SK-N-SH treated with all-trans-retinoic acid at 6 μM for 48 hours (cell line): ENCODE measurements around the gene SLC5A10.
"Not testable (repeated sequence)": the region's sequence is repeated elsewhere in the genome, so short reads cannot be mapped to it uniquely, and the experiment has no call there.

Experiments used
- ZFP3 ChIP-seq: fragments of 250-450 bp; sonication (Bioruptor Pico); IDR thresholded peaks from 2 replicates; pipeline ENCODE4 v1.5.0; 2020; ENCODE audit warnings: mild to moderate bottlenecking, moderate library complexity
- ZFP30 ChIP-seq: fragments of 450-650 bp; formaldehyde crosslinking; IDR thresholded peaks from 2 replicates; pipeline ENCODE4 v1.5.0; 2022; ENCODE audit warnings: mild to moderate bottlenecking, moderate library complexity

- TF ChIP-seq ZFP3, ZFP30 (CRISPR knock-in tag): not testable (repeated sequence)
Measured at GRCh38 chr17:19055447-19055846, 103.5 kb downstream of the SLC5A10 start.
